H1 (cell line): ENCODE data around the gene RAB10. TPM values are rescaled to one million over a fixed set of nuclear protein-coding genes. Genes with fewer than 3 reads are reported as not detected.

Experiments
- CTCF ChIA-PET: fragments of 300-600 bp; sonication (Branson Sonifier 250); formaldehyde crosslinking; loops from one replicate; lab custom pipeline; 2021; ENCODE audit not compliant: partially characterized antibody; lab: Charles Lee
- POLR2A ChIA-PET: fragments of 300-600 bp; sonication (Branson Sonifier 250); formaldehyde crosslinking; loops from one replicate; lab custom pipeline; 2021; ENCODE audit warnings: inconsistent platforms; ENCODE audit not compliant: partially characterized antibody; lab: Charles Lee
- DNase-seq, 2 experiments: peaks; one replicate each; pipeline versions ENCODE4 v3.0.0 to v3.0.0-alpha.2; 2010 to 2022; ENCODE audit warnings: low spot score in 2 of 2, low read depth in 1 of 2, mixed read lengths in 1 of 2
- FAIRE-seq: peaks from 2 replicates; lab custom pipeline; 2011; peaks lifted over from hg19 to GRCh38; lab: Jason Lieb, UNC
- H2AFZ ChIP-seq: 2 replicates; pipeline ENCODE4 v1.8.1; 2012; ENCODE audit warnings: low read length, inconsistent platforms
- H2AK5ac ChIP-seq: 2 replicates; pipeline ENCODE4 v1.6.1; 2013; ENCODE audit warnings: low read depth, low read length
- H2BK120ac ChIP-seq: replicated peaks from 2 replicates; pipeline ENCODE3; 2013; ENCODE audit warnings: low read depth, low read length, inconsistent platforms
- H2BK12ac ChIP-seq: 2 replicates; pipeline ENCODE4 v1.6.1; 2013; ENCODE audit warnings: low read depth, low read length
- H2BK15ac ChIP-seq: 2 replicates; pipeline ENCODE4 v1.6.1; 2013; ENCODE audit warnings: low read length
- H2BK20ac ChIP-seq: 2 replicates; pipeline ENCODE4 v1.6.1; 2013; ENCODE audit warnings: low read length
- H2BK5ac ChIP-seq: 2 replicates; pipeline ENCODE4 v1.6.1; 2013; ENCODE audit warnings: low read depth, low read length
- H3K14ac ChIP-seq: 2 replicates; pipeline ENCODE4 v1.6.1; 2013; ENCODE audit warnings: inconsistent platforms; ENCODE audit not compliant: insufficient read length
- H3K18ac ChIP-seq: 2 replicates; pipeline ENCODE4 v1.6.1; 2013; ENCODE audit warnings: low read length; ENCODE audit errors: extremely low read depth
- H3K23ac ChIP-seq: 2 replicates; pipeline ENCODE4 v1.6.1; 2013; ENCODE audit warnings: inconsistent platforms; ENCODE audit not compliant: insufficient read length
- H3K23me2 ChIP-seq: 2 replicates; pipeline ENCODE4 v1.6.1; 2013; ENCODE audit warnings: low read depth, low read length
- H3K27ac ChIP-seq: 2 replicates; pipeline ENCODE4 v1.6.1; 2011; ENCODE audit warnings: low read depth, low read length, inconsistent platforms
- H3K27me3 ChIP-seq, 4 experiments: replicated peaks in 1 of 4; 1 replicate in 1 of 4; 2 replicates in 3 of 4; pipeline versions ENCODE4 v1.6.1 to v1.8.1; 2011 to 2013; ENCODE audit warnings: low read length in 3 of 4, mild to moderate bottlenecking in 3 of 4, inconsistent platforms in 2 of 4, mixed read lengths in 2 of 4, moderate library complexity in 1 of 4; ENCODE audit not compliant: control insufficient read depth in 3 of 4, insufficient read depth in 3 of 4; ENCODE audit errors: extremely low read depth in 1 of 4
- H3K36me3 ChIP-seq, 4 experiments: 2 replicates each; pipeline versions ENCODE4 v1.6.1 to v1.8.1; 2011 to 2013; ENCODE audit warnings: mild to moderate bottlenecking in 4 of 4, low read length in 3 of 4, moderate library complexity in 2 of 4, control low read depth in 1 of 4, inconsistent platforms in 1 of 4; ENCODE audit not compliant: insufficient read depth in 4 of 4, control insufficient read depth in 2 of 4
- H3K4ac ChIP-seq: replicated peaks from 2 replicates; pipeline ENCODE3; 2013; ENCODE audit warnings: low read length, low read depth, mixed read lengths, inconsistent platforms; ENCODE audit not compliant: insufficient read length
- H3K4me1 ChIP-seq, 4 experiments: replicated peaks in 1 of 4; 1 replicate in 1 of 4; 2 replicates in 3 of 4; pipeline versions ENCODE4 v1.6.1 to v1.8.1; 2011 to 2013; ENCODE audit warnings: low read length in 3 of 4, inconsistent platforms in 2 of 4, mixed read lengths in 1 of 4; ENCODE audit not compliant: insufficient read depth in 4 of 4, control insufficient read depth in 3 of 4
- H3K4me2 ChIP-seq, 2 experiments: 2 replicates each; pipeline versions ENCODE4 v1.6.1 to v1.8.1; 2011 to 2013; ENCODE audit warnings: low read depth in 2 of 2, low read length in 2 of 2, control low read depth in 1 of 2, inconsistent platforms in 1 of 2, mild to moderate bottlenecking in 1 of 2; ENCODE audit not compliant: insufficient read depth in 1 of 2
- H3K4me3 ChIP-seq, 4 experiments: fragments of 200-600, 300-600 bp in 1 of 4; sonication (generic), shearing (Covaris generic), sonication (Bioruptor Twin) in 1 of 4; 2 replicates each; pipeline versions ENCODE4 v1.5.1 to v1.8.1; 2011 to 2016; ENCODE audit warnings: low read length in 4 of 4, low read depth in 3 of 4, control low read depth in 2 of 4, inconsistent platforms in 2 of 4, mild to moderate bottlenecking in 2 of 4, mixed read lengths in 1 of 4, moderate library complexity in 1 of 4; ENCODE audit not compliant: insufficient read depth in 2 of 4; ENCODE audit errors: extremely low read depth in 1 of 4
- H3K56ac ChIP-seq: replicated peaks from 2 replicates; pipeline ENCODE3; 2013; ENCODE audit warnings: low read depth, mild to moderate bottlenecking, mixed read lengths, low read length, inconsistent platforms; ENCODE audit not compliant: insufficient read length
- H3K79me1 ChIP-seq: 2 replicates; pipeline ENCODE4 v1.6.1; 2013; ENCODE audit warnings: low read depth, low read length, control low read depth
- H3K79me2 ChIP-seq, 2 experiments: 2 replicates each; pipeline versions ENCODE4 v1.6.1 to v1.8.1; 2012 to 2013; ENCODE audit warnings: low read length in 2 of 2, mild to moderate bottlenecking in 2 of 2, inconsistent platforms in 1 of 2; ENCODE audit not compliant: insufficient read depth in 2 of 2, control insufficient read depth in 1 of 2
- H3K9ac ChIP-seq, 4 experiments: replicated peaks in 1 of 4; 1 replicate in 1 of 4; 2 replicates in 3 of 4; pipeline versions ENCODE4 v1.6.1 to v1.8.1; 2011 to 2013; ENCODE audit warnings: low read depth in 3 of 4, low read length in 3 of 4, control low read depth in 2 of 4, mild to moderate bottlenecking in 2 of 4, moderate library complexity in 2 of 4, inconsistent platforms in 1 of 4; ENCODE audit errors: extremely low read depth in 1 of 4
- H3K9me3 ChIP-seq, 2 experiments: 2 replicates each; pipeline versions ENCODE4 v1.6.1 to v1.8.1; 2012 to 2013; ENCODE audit warnings: mild to moderate bottlenecking in 2 of 2, moderate library complexity in 2 of 2, control low read depth in 1 of 2, inconsistent platforms in 1 of 2, low read depth in 1 of 2, low read length in 1 of 2, mixed read lengths in 1 of 2; ENCODE audit not compliant: insufficient read depth in 2 of 2
- H4K20me1 ChIP-seq, 2 experiments: replicated peaks in 1 of 2; 2 replicates each; pipeline versions ENCODE3 to v1.8.1; 2011 to 2013; ENCODE audit warnings: inconsistent platforms in 2 of 2, low read length in 2 of 2, mild to moderate bottlenecking in 1 of 2; ENCODE audit not compliant: insufficient read depth in 2 of 2, control insufficient read depth in 1 of 2
- H4K5ac ChIP-seq: 2 replicates; pipeline ENCODE4 v1.6.1; 2013; ENCODE audit warnings: low read length, low read depth, mixed read lengths, inconsistent platforms; ENCODE audit not compliant: insufficient read length
- H4K8ac ChIP-seq: 2 replicates; pipeline ENCODE4 v1.8.0; 2013; ENCODE audit warnings: mild to moderate bottlenecking, moderate library complexity, low read length, inconsistent platforms; ENCODE audit not compliant: insufficient read depth; ENCODE audit errors: extremely low read depth
- H4K91ac ChIP-seq: replicated peaks from 2 replicates; pipeline ENCODE3; 2013; ENCODE audit warnings: low read length, mixed read lengths, inconsistent platforms; ENCODE audit not compliant: insufficient read length
- ASH2L ChIP-seq: fragments of 200-600, 300-600 bp; sonication (generic); IDR thresholded peaks from one replicate; pipeline ENCODE4 v1.7.1; 2017; ENCODE audit warnings: low read length
- BRCA1 ChIP-seq: IDR thresholded peaks from 2 replicates; pipeline ENCODE4 v1.6.1; 2012; ENCODE audit warnings: low read depth, low read length, improper control_type of control experiment
- CBX8 ChIP-seq: fragments of 300-800, 300-1000 bp; sonication (generic); IDR thresholded peaks from 2 replicates; pipeline ENCODE4 v1.7.1; 2016; ENCODE audit warnings: low read depth, low read length, borderline replicate concordance
- CEBPB ChIP-seq: IDR thresholded peaks from 2 replicates; pipeline ENCODE4 v1.6.1; 2012; ENCODE audit warnings: low read depth, low read length
- CTBP2 ChIP-seq: IDR thresholded peaks from 2 replicates; pipeline ENCODE4 v1.7.0; 2011; ENCODE audit warnings: borderline replicate concordance, mild to moderate bottlenecking, moderate library complexity, mixed read lengths, low read length; ENCODE audit not compliant: insufficient read depth, insufficient read length
- GTF2F1 ChIP-seq: IDR thresholded peaks from 2 replicates; pipeline ENCODE4 v1.6.1; 2012; ENCODE audit warnings: low read depth, low read length, improper control_type of control experiment, borderline replicate concordance
- HDAC6 ChIP-seq: IDR thresholded peaks from one replicate; pipeline ENCODE4 v1.7.1; 2012; ENCODE audit warnings: low read depth, mild to moderate bottlenecking, inconsistent platforms, low read length, moderate library complexity
- JUND ChIP-seq: IDR thresholded peaks from 2 replicates; pipeline ENCODE4 v1.6.1; 2011; ENCODE audit warnings: mild to moderate bottlenecking, improper control_type of control experiment, low read length
- KDM1A ChIP-seq: fragments of 200-600, 300-600 bp; sonication (generic); IDR thresholded peaks from 2 replicates; pipeline ENCODE4 v1.7.1; 2016; ENCODE audit warnings: mild to moderate bottlenecking, low read length, borderline replicate concordance
- MAFK ChIP-seq: IDR thresholded peaks from 2 replicates; pipeline ENCODE4 v1.6.1; 2012; ENCODE audit warnings: low read depth, mild to moderate bottlenecking, improper control_type of control experiment, low read length
- POU5F1 ChIP-seq: IDR thresholded peaks from 2 replicates; pipeline ENCODE4 v1.6.1; 2011; ENCODE audit warnings: low read depth, mild to moderate bottlenecking, low read length, moderate library complexity
- ZNF274 ChIP-seq: IDR thresholded peaks from 2 replicates; pipeline ENCODE4 v1.7.0; 2012; ENCODE audit warnings: low read length, borderline replicate concordance; ENCODE audit errors: extremely low read depth
- WGBS, 2 experiments: shearing (Covaris generic) in 1 of 2; methylation state at CpG; one replicate each; pipeline versions ENCODE4 v1.1.6 to v1.1.7; 2013 to 2015; ENCODE audit warnings: low lambda C conversion rate in 2 of 2, mixed read lengths in 2 of 2, inconsistent platforms in 1 of 2, low coverage in 1 of 2, missing lambda C conversion rate in 1 of 2; ENCODE audit not compliant: insufficient replicate concordance in 2 of 2, insufficient coverage in 1 of 2, insufficient read length in 1 of 2; ENCODE audit errors: extremely low coverage in 1 of 2, missing lambda C conversion rate in 1 of 2; 5-methylcytosine and 5-hydroxymethylcytosine counted together
- polyA plus RNA-seq, 7 experiments: library from polyadenylated mRNA; depleted of rRNA in 3 of 7; stranded (reverse) in 5 of 7; unstranded in 2 of 7; fragments of >200 nt in 5 of 7; fragments of 200-250 nt in 2 of 7; gene quantifications; 1 replicate in 5 of 7; 2 replicates in 1 of 7; 4 replicates in 1 of 7; pipeline versions ENCODE4 v1.2.1 to v1.2.3, GENCODE V29; 2011 to 2013; ENCODE audit warnings: missing spikeins in 2 of 7, mixed read lengths in 2 of 7
- total RNA-seq: library from RNA; stranded (reverse); fragmentation: NEBNext Ultra II Directional; extraction: Animal tissue kit (Norgen Biotek cat#: 25700); gene quantifications from 2 replicates; pipeline ENCODE4 v1.2.1, GENCODE V29; 2021
- TF ChIP-seq, protein P1 (sequence below): IDR thresholded peaks from 2 replicates; pipeline ENCODE4 v1.6.1; 2012; ENCODE audit warnings: low read length, inconsistent platforms

Gene RAB10
- total and polyA plus RNA-seq, 2 of the 8 experiments (the other 6 are each of a cell fraction or from before 2014, with no cell fraction given): 42.6 to 136 TPM

GRCh38 chr2:26169226-26169625, 135.3 kb downstream of the RAB10 start:
- no peak overlapping the region; a peak in 1 of 7 replicates for H3K9ac ChIP-seq
- WGBS, 2 experiments: 82% methylated on average over 5 of the region's 5 CpGs; no CpG with 5 or more reads in 1 of the 2 experiments
- no peak overlapping the region for H2BK5ac ChIP-seq
- peaks cover 0 to 1% of the 10 kb centered on the region in 2 experiments; a peak in 1 of 4 replicates for H3K79me2 ChIP-seq
- no peak overlapping the region for H3K23ac ChIP-seq
- no peak overlapping the region for H2BK12ac ChIP-seq
- no peak overlapping the region for H2AK5ac ChIP-seq
- H3K4ac ChIP-seq: no peak overlapping the region
- H3K23me2 ChIP-seq: peaks cover 6% of the 10 kb centered on the region
- no peak overlapping the region for H3K14ac ChIP-seq
- no peak overlapping the region for H3K56ac ChIP-seq
- DNase-seq (no peak), FAIRE-seq (no peak)
- no peak overlapping the region for H4K5ac ChIP-seq
- no peak overlapping the region for H2AFZ ChIP-seq
- peaks cover 0 to 3% of the 10 kb centered on the region in 2 experiments for H4K20me1 ChIP-seq
- H3K18ac ChIP-seq: no peak overlapping the region
- no peak overlapping the region for H3K27ac ChIP-seq
- peaks cover 0 to 2% (median 0%) of the 10 kb centered on the region in 4 experiments; a peak in 2 of 7 replicates for H3K27me3 ChIP-seq
- H3K4me2 ChIP-seq: no peak overlapping the region
- H4K8ac ChIP-seq: no peak overlapping the region
- H3K79me1 ChIP-seq: peaks cover 1% of the 10 kb centered on the region; the same call in 1 of the 2 replicates
- no peak overlapping the region for H3K4me3 ChIP-seq
- CTCF ChIA-PET: interaction anchor here (1.2 to 4.2 kb wide), 5 partner anchors 15 to 218 kb away, joined by 3 to 16 read pairs (median 4); no protein-coding TSS in a partner anchor
- H2BK20ac ChIP-seq: no peak overlapping the region
- H4K91ac ChIP-seq: no peak overlapping the region
- peaks cover 0 to under 1% (median under 1%) of the 10 kb centered on the region in 4 experiments; a peak in 3 of 7 replicates for H3K4me1 ChIP-seq
- no peak overlapping the region for H2BK15ac ChIP-seq
- H3K36me3 ChIP-seq: no peaks in the 10 kb centered on the region
- POLR2A ChIA-PET: interaction anchor here (1.2 to 1.8 kb wide), 2 partner anchors 15 to 31 kb away, joined by 3 to 8 read pairs; no protein-coding TSS in a partner anchor
- H2BK120ac ChIP-seq: no peak overlapping the region
- H3K9me3 ChIP-seq: no peaks in the 10 kb centered on the region
- TF ChIP-seq GTF2F1: no peak
- no peak for TF ChIP-seq HDAC6
- no peak for TF ChIP-seq KDM1A
- TF ChIP-seq ASH2L: no peak
- no peak for TF ChIP-seq POU5F1
- TF ChIP-seq JUND: no peak
- no peak for TF ChIP-seq MAFK
- no peak for TF ChIP-seq CEBPB
- TF ChIP-seq, protein P1, sequence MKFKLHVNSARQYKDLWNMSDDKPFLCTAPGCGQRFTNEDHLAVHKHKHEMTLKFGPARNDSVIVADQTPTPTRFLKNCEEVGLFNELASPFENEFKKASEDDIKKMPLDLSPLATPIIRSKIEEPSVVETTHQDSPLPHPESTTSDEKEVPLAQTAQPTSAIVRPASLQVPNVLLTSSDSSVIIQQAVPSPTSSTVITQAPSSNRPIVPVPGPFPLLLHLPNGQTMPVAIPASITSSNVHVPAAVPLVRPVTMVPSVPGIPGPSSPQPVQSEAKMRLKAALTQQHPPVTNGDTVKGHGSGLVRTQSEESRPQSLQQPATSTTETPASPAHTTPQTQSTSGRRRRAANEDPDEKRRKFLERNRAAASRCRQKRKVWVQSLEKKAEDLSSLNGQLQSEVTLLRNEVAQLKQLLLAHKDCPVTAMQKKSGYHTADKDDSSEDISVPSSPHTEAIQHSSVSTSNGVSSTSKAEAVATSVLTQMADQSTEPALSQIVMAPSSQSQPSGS: no peak
- TF ChIP-seq ZNF274: no peak
- no peak for TF ChIP-seq CBX8
- no peak for TF ChIP-seq BRCA1
- TF ChIP-seq CTBP2: no peak
